HG02759 (cell line): ENCODE data around the gene CDC14B.
A peak's percentile ranks its signal among the peaks of the same experiment; 100 is the strongest.

Source experiments
- ATAC-seq: cut with Tn5 transposase; IDR thresholded peaks from one replicate; pipeline ENCODE4 v1.9.1; 2021; ENCODE audit warnings: mild to moderate bottlenecking, moderate library complexity; ENCODE audit not compliant: unreplicated experiment

CDC14B gene

GRCh38 chr9:96487029-96487396 lies 132.6 kb downstream of the CDC14B start:
- ATAC-seq: no peak

- ATAC-seq: no peak
Observed at GRCh38 chr9:96486386-96487028, 133.1 kb downstream of the CDC14B start.

GRCh38 chr9:96485280-96485679 lies 134.4 kb downstream of the CDC14B start:
- ATAC-seq: no peak

- ATAC-seq: peak; percentile 96
Observed at GRCh38 chr9:96484521-96484931, 135.1 kb downstream of the CDC14B start.

GRCh38 chr9:96483733-96484390 lies 135.8 kb downstream of the CDC14B start:
- ATAC-seq: no peak

- no peak for ATAC-seq
Observed at GRCh38 chr9:96483197-96483596, 136.4 kb downstream of the CDC14B start.

- no peak for ATAC-seq
Observed at GRCh38 chr9:96482476-96482875, 137.2 kb downstream of the CDC14B start.

- ATAC-seq: no peak
Observed at GRCh38 chr9:96480736-96481135, 138.9 kb downstream of the CDC14B start.

- ATAC-seq: peak; percentile 86
Observed at GRCh38 chr9:96478829-96479371, 140.7 kb downstream of the CDC14B start.

- ATAC-seq: no peak
Observed at GRCh38 chr9:96476591-96476990, 143.1 kb downstream of the CDC14B start.

- ATAC-seq: no peak
Observed at GRCh38 chr9:96476013-96476412, 143.6 kb downstream of the CDC14B start.

- no peak for ATAC-seq
Observed at GRCh38 chr9:96467784-96468183, 151.9 kb downstream of the CDC14B start.

GRCh38 chr9:96464426-96464825 lies 155.2 kb downstream of the CDC14B start:
- no peak for ATAC-seq

GRCh38 chr9:96462541-96462940 lies 157.1 kb downstream of the CDC14B start:
- no peak for ATAC-seq

GRCh38 chr9:96461336-96461735 lies 158.3 kb downstream of the CDC14B start:
- no peak for ATAC-seq

GRCh38 chr9:96460882-96461281 lies 158.8 kb downstream of the CDC14B start:
- no peak for ATAC-seq

GRCh38 chr9:96460470-96460869 lies 159.2 kb downstream of the CDC14B start:
- ATAC-seq: no peak

- ATAC-seq: no peak
Observed at GRCh38 chr9:96459268-96460007, 160.2 kb downstream of the CDC14B start.

GRCh38 chr9:96458226-96458625 lies 161.4 kb downstream of the CDC14B start:
- ATAC-seq: no peak

- no peak for ATAC-seq
Observed at GRCh38 chr9:96457266-96457665, 162.4 kb downstream of the CDC14B start.

GRCh38 chr9:96453625-96454024 lies 166.0 kb downstream of the CDC14B start:
- ATAC-seq: no peak
